IMR-90 (cell line): ENCODE results near the gene RPUSD4. TPM values are rescaled to one million over a fixed set of nuclear protein-coding genes. Genes with fewer than 3 reads are reported as not detected.

ENCODE experiments used
- ATAC-seq: fragments of 200-7000 bp; cut with Tn5 transposase; 2 replicates; pipeline ENCODE4 v1.9.1; 2020; ENCODE audit warnings: low read depth, mild to moderate bottlenecking, moderate library complexity
- BruUV-seq: library from RNA; stranded (reverse); fragments of 400-500 nt; replicated peaks from 2 replicates; lab custom pipeline; 2021; lab: Mats Ljungman, UMichigan
- CTCF ChIA-PET: fragments of 300-600 bp; formaldehyde crosslinking; extraction: SDS; loops from one replicate; lab custom pipeline; 2021; ENCODE audit warnings: antibody characterized with exemption; lab: Yijun Ruan, JAX
- POLR2A ChIA-PET: fragments of 300-600 bp; sonication (Branson Sonifier 250); formaldehyde crosslinking; loops from one replicate; lab custom pipeline; 2022; ENCODE audit warnings: antibody characterized with exemption; ENCODE audit not compliant: unreplicated experiment; lab: Charles Lee
- DNase-seq: peaks from one replicate; pipeline ENCODE4 v3.0.0; 2013
- H2AFZ ChIP-seq: replicated peaks from 2 replicates; pipeline ENCODE3; 2013; ENCODE audit warnings: low read length, mild to moderate bottlenecking; ENCODE audit not compliant: poor library complexity
- H2AK5ac ChIP-seq: 2 replicates; pipeline ENCODE4 v1.6.1; 2013; ENCODE audit warnings: low read depth, low read length, inconsistent platforms
- H2AK9ac ChIP-seq: replicated peaks from 2 replicates; pipeline ENCODE3; 2013; ENCODE audit warnings: mild to moderate bottlenecking, low read depth, low read length, moderate library complexity; ENCODE audit not compliant: poor library complexity
- H2BK120ac ChIP-seq: 2 replicates; pipeline ENCODE4 v1.6.1; 2013; ENCODE audit warnings: low read depth, low read length, inconsistent platforms
- H2BK15ac ChIP-seq: 3 replicates; pipeline ENCODE4 v1.6.1; 2013; ENCODE audit warnings: low read depth, low read length, inconsistent platforms
- H2BK20ac ChIP-seq: 2 replicates; pipeline ENCODE4 v1.6.1; 2013; ENCODE audit warnings: low read depth, mild to moderate bottlenecking, inconsistent platforms, low read length, moderate library complexity
- H2BK5ac ChIP-seq: 2 replicates; pipeline ENCODE4 v1.6.1; 2013; ENCODE audit warnings: mild to moderate bottlenecking, low read depth, low read length, inconsistent platforms; ENCODE audit not compliant: poor library complexity, severe bottlenecking
- H3K14ac ChIP-seq: replicated peaks from 2 replicates; pipeline ENCODE4 v1.6.1; 2013; ENCODE audit warnings: low read depth, low read length, inconsistent platforms
- H3K18ac ChIP-seq: 2 replicates; pipeline ENCODE4 v1.6.1; 2013; ENCODE audit warnings: low read depth, low read length, control low read depth
- H3K23ac ChIP-seq: 2 replicates; pipeline ENCODE4 v1.6.1; 2013; ENCODE audit warnings: low read depth, low read length, inconsistent platforms
- H3K27ac ChIP-seq: 2 replicates; pipeline ENCODE4 v1.5.1; 2013; ENCODE audit warnings: mild to moderate bottlenecking, control low read depth, low read length; ENCODE audit not compliant: insufficient read depth
- H3K27me3 ChIP-seq: 2 replicates; pipeline ENCODE4 v1.6.1; 2013; ENCODE audit warnings: low read length; ENCODE audit not compliant: control insufficient read depth, insufficient read depth
- H3K36me3 ChIP-seq: 2 replicates; pipeline ENCODE4 v1.6.1; 2013; ENCODE audit warnings: low read length, mixed read lengths; ENCODE audit not compliant: control insufficient read depth, insufficient read depth
- H3K4ac ChIP-seq: 2 replicates; pipeline ENCODE4 v1.6.1; 2013; ENCODE audit warnings: low read depth, low read length, inconsistent platforms
- H3K4me1 ChIP-seq: 2 replicates; pipeline ENCODE4 v1.6.1; 2013; ENCODE audit warnings: low read length, mixed read lengths; ENCODE audit not compliant: control insufficient read depth, insufficient read depth
- H3K4me2 ChIP-seq: 2 replicates; pipeline ENCODE4 v1.6.1; 2013; ENCODE audit warnings: low read depth, mild to moderate bottlenecking, control low read depth, low read length, moderate library complexity
- H3K4me3 ChIP-seq: 2 replicates; pipeline ENCODE4 v1.5.1; 2013; ENCODE audit warnings: low read depth, mild to moderate bottlenecking, control low read depth, low read length, moderate library complexity; ENCODE audit not compliant: insufficient read depth
- H3K56ac ChIP-seq: 2 replicates; pipeline ENCODE4 v1.6.1; 2013; ENCODE audit warnings: low read length, inconsistent platforms; ENCODE audit not compliant: insufficient read depth; ENCODE audit errors: extremely low read depth
- H3K79me1 ChIP-seq, 2 experiments: 2 replicates each; pipeline ENCODE4 v1.6.1; 2013; ENCODE audit warnings: low read length in 2 of 2, inconsistent platforms in 1 of 2, low read depth in 1 of 2
- H3K9ac ChIP-seq: 2 replicates; pipeline ENCODE4 v1.6.1; 2013; ENCODE audit warnings: low read depth, low read length, control low read depth
- H3K9me1 ChIP-seq: 2 replicates; pipeline ENCODE4 v1.6.1; 2013; ENCODE audit warnings: low read length, inconsistent platforms; ENCODE audit not compliant: insufficient read depth
- H3K9me3 ChIP-seq: 2 replicates; pipeline ENCODE4 v1.6.1; 2013; ENCODE audit warnings: low read length; ENCODE audit not compliant: control insufficient read depth, insufficient read depth
- H4K20me1 ChIP-seq: 2 replicates; pipeline ENCODE4 v1.6.1; 2013; ENCODE audit warnings: low read length, inconsistent platforms; ENCODE audit not compliant: insufficient read depth
- H4K5ac ChIP-seq: 2 replicates; pipeline ENCODE4 v1.6.1; 2013; ENCODE audit warnings: mild to moderate bottlenecking, low read depth, low read length, control low read depth
- H4K8ac ChIP-seq, 2 experiments: 2 replicates each; pipeline ENCODE4 v1.6.1; 2013; ENCODE audit warnings: low read depth in 2 of 2, low read length in 2 of 2, control low read depth in 1 of 2, inconsistent platforms in 1 of 2
- H4K91ac ChIP-seq: 2 replicates; pipeline ENCODE4 v1.6.1; 2013; ENCODE audit warnings: low read depth, low read length, inconsistent platforms; ENCODE audit not compliant: insufficient read depth
- MAZ ChIP-seq: IDR thresholded peaks from 2 replicates; pipeline ENCODE4 v1.6.1; 2012; ENCODE audit warnings: low read depth, mild to moderate bottlenecking, low read length, improper control_type of control experiment, moderate library complexity, borderline replicate concordance
- POLR2A ChIP-seq: IDR thresholded peaks from 2 replicates; pipeline ENCODE4 v1.6.1; 2012; ENCODE audit warnings: mild to moderate bottlenecking, low read depth, low read length
- SMC3 ChIP-seq: fragments of 150-350 bp; IDR thresholded peaks from 2 replicates; pipeline ENCODE4 v1.6.1; 2016; ENCODE audit warnings: low read depth, mild to moderate bottlenecking, antibody characterized with exemption, low read length, moderate library complexity
- WGBS, 2 experiments: methylation state at CpG; one replicate each; pipeline versions ENCODE4 v1.1.5 to v1.1.7; 2013; ENCODE audit warnings: missing lambda C conversion rate in 2 of 2; ENCODE audit not compliant: insufficient read length in 1 of 2; ENCODE audit errors: extremely low coverage in 2 of 2; 5-methylcytosine and 5-hydroxymethylcytosine counted together
- dilution Hi-C: fragments of 300-500 bp; cut with HindIII; formaldehyde crosslinking; loops from one replicate; pipeline ENCODE4 v1.14.3; 2018; ENCODE audit warnings: low sequenced_read_pairs; ENCODE audit not compliant: unreplicated experiment
- in situ Hi-C: fragments of 300-500 bp; cut with MboI; formaldehyde crosslinking; loops from 3 replicates; pipeline ENCODE4 v1.14.3; 2019; ENCODE audit warnings: low sequenced_read_pairs, inconsistent platforms, mixed read lengths
- intact Hi-C: fragments of 100-400 bp; cut with micrococcal nuclease; formaldehyde crosslinking; loops from 2 replicates; pipeline ENCODE4 v1.10.0; 2022
- polyA plus RNA-seq, 3 experiments: library from polyadenylated mRNA; depleted of rRNA; stranded (reverse); fragments of >200 nt; gene quantifications; 2 replicates each; pipeline ENCODE4 v1.2.3, GENCODE V29; 2012; ENCODE audit warnings: low replicate concordance in 1 of 3
- total RNA-seq: library from RNA; depleted of rRNA; stranded (reverse); fragments of >200 nt; gene quantifications from 2 replicates; pipeline ENCODE4 v1.2.3, GENCODE V29; 2012
- TF ChIP-seq, protein P1 (sequence below): conservative IDR thresholded peaks from 2 replicates; pipeline ENCODE4 v1.5.1; 2012; ENCODE audit warnings: mild to moderate bottlenecking, low read depth, low read length, improper control_type of control experiment

RPUSD4 gene
- total and polyA plus RNA-seq, 2 of the 4 experiments (the other 2 are of a cell fraction): 22.1 to 30.6 TPM

DNA sequence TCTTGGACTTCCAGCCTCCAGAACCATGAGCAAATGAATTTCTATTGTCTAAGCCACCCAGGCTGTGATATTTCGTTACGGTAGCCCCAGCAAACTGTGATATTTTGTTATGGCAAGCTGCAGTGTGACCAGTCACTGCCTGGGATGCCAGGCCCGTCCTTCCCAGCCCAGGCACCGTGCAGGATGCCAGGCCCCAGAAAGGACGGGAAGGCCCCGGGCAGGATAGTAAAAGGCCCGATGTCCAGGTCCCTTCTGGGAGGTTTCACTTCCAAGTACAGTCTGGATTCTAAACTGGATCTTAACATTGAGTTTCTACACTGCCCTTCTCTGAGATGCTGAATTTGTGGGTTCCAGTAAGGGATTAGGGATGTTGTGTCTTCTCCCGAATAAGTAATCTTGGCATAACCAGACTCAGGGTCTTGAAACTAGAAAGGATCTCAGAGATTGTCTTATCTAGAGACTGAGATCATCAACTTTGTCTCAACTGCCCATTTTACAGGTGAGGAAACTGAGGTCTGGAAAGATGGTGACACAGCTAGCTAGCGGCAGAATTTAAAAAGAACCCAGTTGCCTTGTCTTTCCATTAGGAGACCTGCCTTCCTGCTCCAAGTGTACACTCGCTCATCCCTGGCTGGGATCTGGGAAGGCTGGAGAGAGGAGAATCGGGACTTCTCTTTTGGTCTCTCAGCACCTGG lies 19.9 kb downstream of the RPUSD4 start:
- H2AFZ ChIP-seq: no peak overlapping the region
- H3K4me3 ChIP-seq: no peak overlapping the region
- no peak overlapping the region for H4K5ac ChIP-seq
- H3K4ac ChIP-seq: no peak overlapping the region
- no peak overlapping the region for H4K91ac ChIP-seq
- no peak for TF ChIP-seq POLR2A
- no peak for TF ChIP-seq SMC3
- TF ChIP-seq, protein P1, sequence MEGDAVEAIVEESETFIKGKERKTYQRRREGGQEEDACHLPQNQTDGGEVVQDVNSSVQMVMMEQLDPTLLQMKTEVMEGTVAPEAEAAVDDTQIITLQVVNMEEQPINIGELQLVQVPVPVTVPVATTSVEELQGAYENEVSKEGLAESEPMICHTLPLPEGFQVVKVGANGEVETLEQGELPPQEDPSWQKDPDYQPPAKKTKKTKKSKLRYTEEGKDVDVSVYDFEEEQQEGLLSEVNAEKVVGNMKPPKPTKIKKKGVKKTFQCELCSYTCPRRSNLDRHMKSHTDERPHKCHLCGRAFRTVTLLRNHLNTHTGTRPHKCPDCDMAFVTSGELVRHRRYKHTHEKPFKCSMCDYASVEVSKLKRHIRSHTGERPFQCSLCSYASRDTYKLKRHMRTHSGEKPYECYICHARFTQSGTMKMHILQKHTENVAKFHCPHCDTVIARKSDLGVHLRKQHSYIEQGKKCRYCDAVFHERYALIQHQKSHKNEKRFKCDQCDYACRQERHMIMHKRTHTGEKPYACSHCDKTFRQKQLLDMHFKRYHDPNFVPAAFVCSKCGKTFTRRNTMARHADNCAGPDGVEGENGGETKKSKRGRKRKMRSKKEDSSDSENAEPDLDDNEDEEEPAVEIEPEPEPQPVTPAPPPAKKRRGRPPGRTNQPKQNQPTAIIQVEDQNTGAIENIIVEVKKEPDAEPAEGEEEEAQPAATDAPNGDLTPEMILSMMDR: no peak
- no peak for TF ChIP-seq MAZ
- intact Hi-C loops: loop anchor here (5.0 kb wide), 1 partner anchor 129 kb away; the partner anchor contains the start of gene CDON
- 90% methylated on average over 2 of the region's 11 CpGs; no CpG with 5 or more reads in 1 of the 2 experiments for WGBS, 2 experiments
- dilution Hi-C loops: no loop called here
- H4K20me1 ChIP-seq: no peaks in the 10 kb centered on the region; the same call in 1 of the 2 replicates
- H3K27me3 ChIP-seq: no peaks in the 10 kb centered on the region
- no peak overlapping the region for H3K27ac ChIP-seq
- H2BK20ac ChIP-seq: no peak overlapping the region
- H2AK5ac ChIP-seq: no peak overlapping the region
- in situ Hi-C loops: loop anchor here (5.0 kb wide), 1 partner anchor 264 kb away; no protein-coding TSS in a partner anchor
- no peak overlapping the region for H3K9ac ChIP-seq
- ATAC-seq: no peak
- H3K9me3 ChIP-seq: no peaks in the 10 kb centered on the region
- H3K18ac ChIP-seq: no peak overlapping the region
- no peak for DNase-seq
- ChIA-PET POLR2A (no interaction called here), CTCF (interaction anchor here (0.9 kb wide), 1 partner anchor 274 kb away, joined by 3 read pairs; no protein-coding TSS in a partner anchor)
- H3K9me1 ChIP-seq: no peaks in the 10 kb centered on the region
- BruUV-seq: no TSS peak
- no peak overlapping the region for H4K8ac ChIP-seq
- H3K23ac ChIP-seq: no peak overlapping the region
- no peak overlapping the region for H2BK15ac ChIP-seq
- H3K79me1 ChIP-seq: no peaks in the 10 kb centered on the region
- no peak overlapping the region for H3K4me2 ChIP-seq
- H2BK5ac ChIP-seq: no peak overlapping the region
- peaks cover 10% of the 10 kb centered on the region for H3K36me3 ChIP-seq
- no peaks in the 10 kb centered on the region for H3K4me1 ChIP-seq
- H2AK9ac ChIP-seq: no peak overlapping the region
- no peak overlapping the region for H3K56ac ChIP-seq
- H3K14ac ChIP-seq: no peak overlapping the region
- no peak overlapping the region for H2BK120ac ChIP-seq
